SK-N-SH (cell line): ENCODE data around the gene ACTRT3. TPM values are rescaled to one million over a fixed set of nuclear protein-coding genes. Genes with fewer than 3 reads are reported as not detected.

Experiments
- CTCF ChIA-PET: fragments of 300-600, 350-600 bp; formaldehyde crosslinking; extraction: SDS; loops from one replicate; lab custom pipeline; 2021; lab: Yijun Ruan, JAX
- POLR2A ChIA-PET: fragments of 350-600 bp; sonication (Branson Sonifier 250); formaldehyde crosslinking; extraction: SDS; loops from one replicate; lab custom pipeline; 2020; ENCODE audit warnings: antibody characterized with exemption, inconsistent platforms; lab: Yijun Ruan, JAX
- DNase-seq: peaks from one replicate; pipeline ENCODE4 v3.0.0; 2012
- H2AFZ ChIP-seq: fragments of 200-600 bp; sonication (generic); 2 replicates; pipeline ENCODE4 v1.8.1; 2016; ENCODE audit warnings: antibody characterized with exemption, mild to moderate bottlenecking, low read depth
- H3F3A ChIP-seq: fragments of 200-600 bp; sonication (generic); replicated peaks from 2 replicates; pipeline ENCODE3; 2016; ENCODE audit warnings: antibody characterized with exemption, mild to moderate bottlenecking; ENCODE audit not compliant: insufficient read depth
- H3K27ac ChIP-seq, 2 experiments: fragments of 200-500 bp in 1 of 2; fragments of 200-600 bp in 1 of 2; sonication (Bioruptor generic) in 1 of 2; sonication (generic), shearing (Covaris generic) in 1 of 2; 2 replicates each; pipeline versions ENCODE4 v1.5.1 to v1.6.1; 2014 to 2016; ENCODE audit warnings: low read depth in 2 of 2, inconsistent platforms in 1 of 2, low read length in 1 of 2, mild to moderate bottlenecking in 1 of 2, mixed read lengths in 1 of 2
- H3K27me3 ChIP-seq: fragments of 200-600 bp; sonication (generic), shearing (Covaris generic); 2 replicates; pipeline ENCODE4 v1.6.1; 2016; ENCODE audit warnings: mixed run types; ENCODE audit not compliant: insufficient read depth
- H3K36me3 ChIP-seq, 2 experiments: fragments of 200-500 bp in 1 of 2; fragments of 200-600 bp in 1 of 2; sonication (Bioruptor generic) in 1 of 2; sonication (generic) in 1 of 2; replicated peaks in 1 of 2; 2 replicates each; pipeline versions ENCODE3 to v1.5.1; 2014 to 2016; ENCODE audit warnings: low read length in 1 of 2, mild to moderate bottlenecking in 1 of 2; ENCODE audit not compliant: insufficient read depth in 2 of 2, control insufficient read depth in 1 of 2
- H3K4me1 ChIP-seq, 2 experiments: fragments of 200-500 bp in 1 of 2; fragments of 200-600 bp in 1 of 2; sonication (Bioruptor generic) in 1 of 2; sonication (generic), shearing (Covaris generic) in 1 of 2; 2 replicates each; pipeline versions ENCODE4 v1.5.1 to v1.6.1; 2014 to 2016; ENCODE audit warnings: low read depth in 1 of 2, low read length in 1 of 2, mixed run types in 1 of 2; ENCODE audit not compliant: insufficient read depth in 2 of 2, control insufficient read depth in 1 of 2
- H3K4me2 ChIP-seq: fragments of 200-600 bp; sonication (generic), shearing (Covaris generic); 2 replicates; pipeline ENCODE4 v1.6.1; 2017; ENCODE audit warnings: mixed run types
- H3K4me3 ChIP-seq, 2 experiments: fragments of 200-500 bp in 1 of 2; fragments of 200-600 bp in 1 of 2; sonication (Bioruptor generic) in 1 of 2; sonication (generic), shearing (Covaris generic) in 1 of 2; 2 replicates each; pipeline versions ENCODE4 v1.5.1 to v1.8.1; 2014 to 2016; ENCODE audit warnings: low read depth in 2 of 2, inconsistent platforms in 1 of 2, low read length in 1 of 2, mild to moderate bottlenecking in 1 of 2, mixed read lengths in 1 of 2, moderate library complexity in 1 of 2
- H3K79me2 ChIP-seq: fragments of 200-600 bp; sonication (generic); 2 replicates; pipeline ENCODE4 v1.8.1; 2017; ENCODE audit warnings: mild to moderate bottlenecking; ENCODE audit not compliant: insufficient read depth
- H3K9ac ChIP-seq: fragments of 200-600 bp; sonication (generic); 2 replicates; pipeline ENCODE4 v1.6.1; 2017; ENCODE audit warnings: mixed run types
- H3K9me2 ChIP-seq: fragments of 200-600 bp; sonication (generic); 2 replicates; pipeline ENCODE4 v1.6.1; 2017; ENCODE audit warnings: mixed run types
- H3K9me3 ChIP-seq: fragments of 200-600 bp; sonication (generic); 2 replicates; pipeline ENCODE4 v1.6.1; 2017; ENCODE audit warnings: mixed run types, mild to moderate bottlenecking, moderate library complexity
- H4K20me1 ChIP-seq: fragments of 200-600 bp; sonication (generic); 2 replicates; pipeline ENCODE4 v1.6.1; 2017; ENCODE audit warnings: mild to moderate bottlenecking, mixed run types; ENCODE audit not compliant: insufficient read depth
- JUND ChIP-seq: IDR thresholded peaks from 2 replicates; pipeline ENCODE4 v1.4.0; 2012
- MEF2A ChIP-seq: IDR thresholded peaks from 2 replicates; pipeline ENCODE4 v1.4.0; 2012; ENCODE audit warnings: low read depth, borderline replicate concordance
- MXI1 ChIP-seq: IDR thresholded peaks from 2 replicates; pipeline ENCODE4 v1.6.1; 2012; ENCODE audit warnings: mild to moderate bottlenecking, low read depth, low read length, improper control_type of control experiment
- POLR2AphosphoS5 ChIP-seq: IDR thresholded peaks from 2 replicates; pipeline ENCODE4 v1.6.1; 2012; ENCODE audit warnings: low read depth, low read length
- RAD21 ChIP-seq: IDR thresholded peaks from 2 replicates; pipeline ENCODE4 v1.6.1; 2012; ENCODE audit warnings: mild to moderate bottlenecking, low read length
- RFX5 ChIP-seq: IDR thresholded peaks from 2 replicates; pipeline ENCODE4 v1.6.1; 2012; ENCODE audit warnings: mild to moderate bottlenecking, improper control_type of control experiment, low read length
- SMC3 ChIP-seq: IDR thresholded peaks from 2 replicates; pipeline ENCODE4 v1.6.1; 2012; ENCODE audit warnings: low read depth, low read length, improper control_type of control experiment
- TAF1 ChIP-seq: IDR thresholded peaks from 2 replicates; pipeline ENCODE4 v1.6.1; 2012; ENCODE audit warnings: low read depth, mild to moderate bottlenecking, low read length, moderate library complexity, borderline replicate concordance
- TEAD4 ChIP-seq: IDR thresholded peaks from 2 replicates; pipeline ENCODE4 v1.4.0; 2012; ENCODE audit warnings: mild to moderate bottlenecking, borderline replicate concordance; ENCODE audit not compliant: insufficient read depth
- YY1 ChIP-seq: IDR thresholded peaks from 2 replicates; pipeline ENCODE4 v1.4.0; 2012; ENCODE audit warnings: low read depth, mild to moderate bottlenecking
- WGBS: methylation state at CpG from one replicate; pipeline ENCODE4 v1.1.6; 2017; ENCODE audit warnings: low lambda C conversion rate; 5-methylcytosine and 5-hydroxymethylcytosine counted together
- polyA plus RNA-seq, 3 experiments: library from polyadenylated mRNA; depleted of rRNA; stranded (reverse); fragments of >200 nt; gene quantifications; 2 replicates each; pipeline ENCODE4 v1.2.3, GENCODE V29; 2012
- TF ChIP-seq, protein P1 (sequence below): fragments of 150-350 bp; IDR thresholded peaks from 2 replicates; pipeline ENCODE4 v1.6.1; 2016; ENCODE audit warnings: mild to moderate bottlenecking, low read depth, low read length
- TF ChIP-seq, protein P2 (sequence below): IDR thresholded peaks from 2 replicates; pipeline ENCODE4; 2012
- TF ChIP-seq, protein P3 (sequence below): IDR thresholded peaks from 2 replicates; pipeline ENCODE4 v1.4.0; 2012; ENCODE audit warnings: low read depth
- TF ChIP-seq, protein P4 (sequence below): IDR thresholded peaks from 2 replicates; pipeline ENCODE4 v1.4.0; 2012; ENCODE audit warnings: low read depth, borderline replicate concordance
- TF ChIP-seq, protein P5 (sequence below): fragments of 200-600 bp; sonication (generic); IDR thresholded peaks from 2 replicates; pipeline ENCODE4 v1.6.1; 2017; ENCODE audit warnings: antibody characterized with exemption, mild to moderate bottlenecking, moderate library complexity
- TF ChIP-seq, protein P6 (sequence below): IDR thresholded peaks from 2 replicates; pipeline ENCODE4 v1.4.0; 2012; ENCODE audit warnings: low read depth, borderline replicate concordance
- TF ChIP-seq, protein P7 (sequence below): IDR thresholded peaks from 2 replicates; pipeline ENCODE4 v1.6.1; 2012; ENCODE audit warnings: mild to moderate bottlenecking, low read depth, low read length, moderate library complexity

ACTRT3 gene
- polyA plus RNA-seq, 1 of the 3 experiments (the other 2 are of a cell fraction), result 1.2 TPM

DNA sequence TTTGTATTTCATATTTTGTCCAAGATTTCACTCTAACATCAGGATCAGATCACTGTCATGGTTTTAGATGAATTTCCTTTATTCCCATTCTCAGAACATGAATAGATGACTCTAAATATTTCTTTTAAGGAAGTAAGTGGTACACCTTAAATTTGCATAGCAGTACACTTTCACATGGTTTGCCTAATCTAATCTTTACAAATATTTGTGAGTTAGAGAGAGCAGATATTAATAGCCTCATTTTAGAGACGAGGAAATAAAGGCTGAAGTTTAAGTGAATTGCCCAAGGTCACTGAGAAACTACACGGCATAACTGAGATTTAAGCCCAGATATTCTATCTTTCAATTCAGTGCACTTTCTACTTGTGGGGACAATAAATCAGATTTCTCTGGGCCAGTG, 18.7 kb downstream of the ACTRT3 start:
- Histone ChIP-seq H4K20me1 (no peaks in the 10 kb centered on the region), H3K4me3 (no peak overlapping the region), H3F3A (no peaks in the 10 kb centered on the region), H3K36me3 (no peaks in the 10 kb centered on the region), H3K9me2 (no peaks in the 10 kb centered on the region), H2AFZ (no peak overlapping the region), H3K79me2 (no peaks in the 10 kb centered on the region), H3K9ac (no peak overlapping the region), H3K9me3 (no peaks in the 10 kb centered on the region), H3K27ac (no peak overlapping the region), H3K4me1 (no peaks in the 10 kb centered on the region), H3K4me2 (no peak overlapping the region), H3K27me3 (peaks cover 15% of the 10 kb centered on the region; the same call in 1 of the 2 replicates)
- no peak for DNase-seq
- no peak for TF ChIP-seq JUND
- TF ChIP-seq POLR2AphosphoS5, result no peak
- TF ChIP-seq, protein P1, sequence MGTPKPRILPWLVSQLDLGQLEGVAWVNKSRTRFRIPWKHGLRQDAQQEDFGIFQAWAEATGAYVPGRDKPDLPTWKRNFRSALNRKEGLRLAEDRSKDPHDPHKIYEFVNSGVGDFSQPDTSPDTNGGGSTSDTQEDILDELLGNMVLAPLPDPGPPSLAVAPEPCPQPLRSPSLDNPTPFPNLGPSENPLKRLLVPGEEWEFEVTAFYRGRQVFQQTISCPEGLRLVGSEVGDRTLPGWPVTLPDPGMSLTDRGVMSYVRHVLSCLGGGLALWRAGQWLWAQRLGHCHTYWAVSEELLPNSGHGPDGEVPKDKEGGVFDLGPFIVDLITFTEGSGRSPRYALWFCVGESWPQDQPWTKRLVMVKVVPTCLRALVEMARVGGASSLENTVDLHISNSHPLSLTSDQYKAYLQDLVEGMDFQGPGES, result no peak
- TF ChIP-seq RAD21, result no peak
- TF ChIP-seq YY1, result no peak
- TF ChIP-seq SMC3, result no peak
- no peak for TF ChIP-seq TEAD4
- no peak for TF ChIP-seq MXI1
- TF ChIP-seq, protein P2, sequence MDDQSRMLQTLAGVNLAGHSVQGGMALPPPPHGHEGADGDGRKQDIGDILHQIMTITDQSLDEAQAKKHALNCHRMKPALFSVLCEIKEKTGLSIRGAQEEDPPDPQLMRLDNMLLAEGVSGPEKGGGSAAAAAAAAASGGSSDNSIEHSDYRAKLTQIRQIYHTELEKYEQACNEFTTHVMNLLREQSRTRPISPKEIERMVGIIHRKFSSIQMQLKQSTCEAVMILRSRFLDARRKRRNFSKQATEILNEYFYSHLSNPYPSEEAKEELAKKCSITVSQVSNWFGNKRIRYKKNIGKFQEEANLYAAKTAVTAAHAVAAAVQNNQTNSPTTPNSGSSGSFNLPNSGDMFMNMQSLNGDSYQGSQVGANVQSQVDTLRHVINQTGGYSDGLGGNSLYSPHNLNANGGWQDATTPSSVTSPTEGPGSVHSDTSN, result no peak
- TF ChIP-seq, protein P3, sequence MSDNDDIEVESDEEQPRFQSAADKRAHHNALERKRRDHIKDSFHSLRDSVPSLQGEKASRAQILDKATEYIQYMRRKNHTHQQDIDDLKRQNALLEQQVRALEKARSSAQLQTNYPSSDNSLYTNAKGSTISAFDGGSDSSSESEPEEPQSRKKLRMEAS, result no peak
- TF ChIP-seq, protein P4, sequence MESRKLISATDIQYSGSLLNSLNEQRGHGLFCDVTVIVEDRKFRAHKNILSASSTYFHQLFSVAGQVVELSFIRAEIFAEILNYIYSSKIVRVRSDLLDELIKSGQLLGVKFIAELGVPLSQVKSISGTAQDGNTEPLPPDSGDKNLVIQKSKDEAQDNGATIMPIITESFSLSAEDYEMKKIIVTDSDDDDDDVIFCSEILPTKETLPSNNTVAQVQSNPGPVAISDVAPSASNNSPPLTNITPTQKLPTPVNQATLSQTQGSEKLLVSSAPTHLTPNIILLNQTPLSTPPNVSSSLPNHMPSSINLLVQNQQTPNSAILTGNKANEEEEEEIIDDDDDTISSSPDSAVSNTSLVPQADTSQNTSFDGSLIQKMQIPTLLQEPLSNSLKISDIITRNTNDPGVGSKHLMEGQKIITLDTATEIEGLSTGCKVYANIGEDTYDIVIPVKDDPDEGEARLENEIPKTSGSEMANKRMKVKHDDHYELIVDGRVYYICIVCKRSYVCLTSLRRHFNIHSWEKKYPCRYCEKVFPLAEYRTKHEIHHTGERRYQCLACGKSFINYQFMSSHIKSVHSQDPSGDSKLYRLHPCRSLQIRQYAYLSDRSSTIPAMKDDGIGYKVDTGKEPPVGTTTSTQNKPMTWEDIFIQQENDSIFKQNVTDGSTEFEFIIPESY, result no peak
- no peak for TF ChIP-seq MEF2A
- ChIA-PET CTCF (no interaction called here), POLR2A (no interaction called here)
- 19% methylated on average over 2 of the region's 2 CpGs for WGBS

DNA sequence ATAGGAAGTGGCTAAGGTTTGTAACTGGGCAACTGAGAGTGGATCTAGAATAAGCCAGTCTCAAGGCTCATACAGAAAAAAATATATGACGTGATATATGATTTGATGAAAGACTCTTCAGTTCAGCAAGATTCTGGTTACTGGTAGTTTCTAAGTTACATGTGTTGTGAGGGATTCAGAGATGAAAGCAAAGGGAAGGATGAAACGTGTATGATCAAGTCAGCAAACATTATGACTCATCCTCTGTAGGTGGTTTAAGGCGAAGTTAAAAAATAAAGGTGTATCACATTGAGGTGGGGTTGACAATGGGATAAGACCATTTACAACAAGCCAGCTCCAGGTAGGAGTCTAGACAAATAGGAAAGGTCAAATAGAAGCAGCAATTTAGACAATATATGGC, 20.7 kb downstream of the ACTRT3 start:
- no peak overlapping the region for H3K4me3 ChIP-seq
- 46% methylated on average over 3 of the region's 3 CpGs for WGBS
- peaks cover 15% of the 10 kb centered on the region; the same call in 1 of the 2 replicates for H3K27me3 ChIP-seq
- H3K4me2 ChIP-seq, result no peak overlapping the region
- ChIA-PET CTCF (interaction anchor here (1.6 kb wide), 1 partner anchor 15 kb away, joined by 7 read pairs; no protein-coding TSS in a partner anchor), POLR2A (no interaction called here)
- H3K9me2 ChIP-seq, result no peaks in the 10 kb centered on the region
- no peak overlapping the region for H3K9ac ChIP-seq
- no peak for DNase-seq
- H3K4me1 ChIP-seq, result no peaks in the 10 kb centered on the region
- H4K20me1 ChIP-seq, result no peaks in the 10 kb centered on the region
- H3K9me3 ChIP-seq, result no peaks in the 10 kb centered on the region
- no peaks in the 10 kb centered on the region for H3F3A ChIP-seq
- no peaks in the 10 kb centered on the region for H3K79me2 ChIP-seq
- no peak overlapping the region for H2AFZ ChIP-seq
- H3K27ac ChIP-seq, result no peak overlapping the region
- no peaks in the 10 kb centered on the region for H3K36me3 ChIP-seq
- TF ChIP-seq, protein P5, sequence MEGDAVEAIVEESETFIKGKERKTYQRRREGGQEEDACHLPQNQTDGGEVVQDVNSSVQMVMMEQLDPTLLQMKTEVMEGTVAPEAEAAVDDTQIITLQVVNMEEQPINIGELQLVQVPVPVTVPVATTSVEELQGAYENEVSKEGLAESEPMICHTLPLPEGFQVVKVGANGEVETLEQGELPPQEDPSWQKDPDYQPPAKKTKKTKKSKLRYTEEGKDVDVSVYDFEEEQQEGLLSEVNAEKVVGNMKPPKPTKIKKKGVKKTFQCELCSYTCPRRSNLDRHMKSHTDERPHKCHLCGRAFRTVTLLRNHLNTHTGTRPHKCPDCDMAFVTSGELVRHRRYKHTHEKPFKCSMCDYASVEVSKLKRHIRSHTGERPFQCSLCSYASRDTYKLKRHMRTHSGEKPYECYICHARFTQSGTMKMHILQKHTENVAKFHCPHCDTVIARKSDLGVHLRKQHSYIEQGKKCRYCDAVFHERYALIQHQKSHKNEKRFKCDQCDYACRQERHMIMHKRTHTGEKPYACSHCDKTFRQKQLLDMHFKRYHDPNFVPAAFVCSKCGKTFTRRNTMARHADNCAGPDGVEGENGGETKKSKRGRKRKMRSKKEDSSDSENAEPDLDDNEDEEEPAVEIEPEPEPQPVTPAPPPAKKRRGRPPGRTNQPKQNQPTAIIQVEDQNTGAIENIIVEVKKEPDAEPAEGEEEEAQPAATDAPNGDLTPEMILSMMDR, result no peak
- TF ChIP-seq JUND (no peak), MEF2A (no peak), TEAD4 (no peak), TAF1 (no peak), RFX5 (no peak), MXI1 (no peak)
- TF ChIP-seq, protein P6, sequence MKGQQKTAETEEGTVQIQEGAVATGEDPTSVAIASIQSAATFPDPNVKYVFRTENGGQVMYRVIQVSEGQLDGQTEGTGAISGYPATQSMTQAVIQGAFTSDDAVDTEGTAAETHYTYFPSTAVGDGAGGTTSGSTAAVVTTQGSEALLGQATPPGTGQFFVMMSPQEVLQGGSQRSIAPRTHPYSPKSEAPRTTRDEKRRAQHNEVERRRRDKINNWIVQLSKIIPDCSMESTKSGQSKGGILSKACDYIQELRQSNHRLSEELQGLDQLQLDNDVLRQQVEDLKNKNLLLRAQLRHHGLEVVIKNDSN, result no peak
- TF ChIP-seq, protein P7, sequence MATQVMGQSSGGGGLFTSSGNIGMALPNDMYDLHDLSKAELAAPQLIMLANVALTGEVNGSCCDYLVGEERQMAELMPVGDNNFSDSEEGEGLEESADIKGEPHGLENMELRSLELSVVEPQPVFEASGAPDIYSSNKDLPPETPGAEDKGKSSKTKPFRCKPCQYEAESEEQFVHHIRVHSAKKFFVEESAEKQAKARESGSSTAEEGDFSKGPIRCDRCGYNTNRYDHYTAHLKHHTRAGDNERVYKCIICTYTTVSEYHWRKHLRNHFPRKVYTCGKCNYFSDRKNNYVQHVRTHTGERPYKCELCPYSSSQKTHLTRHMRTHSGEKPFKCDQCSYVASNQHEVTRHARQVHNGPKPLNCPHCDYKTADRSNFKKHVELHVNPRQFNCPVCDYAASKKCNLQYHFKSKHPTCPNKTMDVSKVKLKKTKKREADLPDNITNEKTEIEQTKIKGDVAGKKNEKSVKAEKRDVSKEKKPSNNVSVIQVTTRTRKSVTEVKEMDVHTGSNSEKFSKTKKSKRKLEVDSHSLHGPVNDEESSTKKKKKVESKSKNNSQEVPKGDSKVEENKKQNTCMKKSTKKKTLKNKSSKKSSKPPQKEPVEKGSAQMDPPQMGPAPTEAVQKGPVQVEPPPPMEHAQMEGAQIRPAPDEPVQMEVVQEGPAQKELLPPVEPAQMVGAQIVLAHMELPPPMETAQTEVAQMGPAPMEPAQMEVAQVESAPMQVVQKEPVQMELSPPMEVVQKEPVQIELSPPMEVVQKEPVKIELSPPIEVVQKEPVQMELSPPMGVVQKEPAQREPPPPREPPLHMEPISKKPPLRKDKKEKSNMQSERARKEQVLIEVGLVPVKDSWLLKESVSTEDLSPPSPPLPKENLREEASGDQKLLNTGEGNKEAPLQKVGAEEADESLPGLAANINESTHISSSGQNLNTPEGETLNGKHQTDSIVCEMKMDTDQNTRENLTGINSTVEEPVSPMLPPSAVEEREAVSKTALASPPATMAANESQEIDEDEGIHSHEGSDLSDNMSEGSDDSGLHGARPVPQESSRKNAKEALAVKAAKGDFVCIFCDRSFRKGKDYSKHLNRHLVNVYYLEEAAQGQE, result no peak
